ENCODE results near the gene FAM50A. TPM values are rescaled to one million over a fixed set of nuclear protein-coding genes. Genes with fewer than 3 reads are reported as not detected.

The FAM50A gene
- total and polyA plus RNA-seq, 4 donors, result 23.4 to 202 (median 90.4) TPM

DNA sequence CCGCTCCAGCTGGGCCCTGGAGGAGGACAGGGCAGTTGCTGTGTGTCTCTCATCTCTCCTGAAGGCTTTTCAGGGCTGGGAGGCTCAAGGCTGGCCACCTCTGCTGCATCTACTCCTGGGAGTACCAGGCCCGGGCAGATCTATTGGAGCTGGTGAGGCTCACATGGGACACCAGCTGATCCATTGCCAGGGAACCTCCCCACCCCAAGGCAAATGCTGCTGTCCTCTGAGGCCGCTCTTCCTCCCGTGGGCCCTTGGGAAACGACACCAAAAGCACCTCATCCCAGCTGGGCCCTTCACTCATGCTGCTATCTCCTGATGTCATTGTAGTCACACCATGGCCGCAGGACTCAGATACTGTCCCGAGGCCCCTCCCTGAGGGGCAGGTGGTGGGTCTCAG lies 38.8 kb downstream of the FAM50A start:
- no peak overlapping the region for H3K27ac ChIP-seq (ENCODE audit: low read depth in 1 of 2, low read length in 1 of 2)
- WGBS, 2 donors, result 75 to 81% methylated on average over 6 to 7 of the region's 7 CpGs
- no peak overlapping the region for H3K4me3 ChIP-seq
- TF ChIP-seq, protein P1, sequence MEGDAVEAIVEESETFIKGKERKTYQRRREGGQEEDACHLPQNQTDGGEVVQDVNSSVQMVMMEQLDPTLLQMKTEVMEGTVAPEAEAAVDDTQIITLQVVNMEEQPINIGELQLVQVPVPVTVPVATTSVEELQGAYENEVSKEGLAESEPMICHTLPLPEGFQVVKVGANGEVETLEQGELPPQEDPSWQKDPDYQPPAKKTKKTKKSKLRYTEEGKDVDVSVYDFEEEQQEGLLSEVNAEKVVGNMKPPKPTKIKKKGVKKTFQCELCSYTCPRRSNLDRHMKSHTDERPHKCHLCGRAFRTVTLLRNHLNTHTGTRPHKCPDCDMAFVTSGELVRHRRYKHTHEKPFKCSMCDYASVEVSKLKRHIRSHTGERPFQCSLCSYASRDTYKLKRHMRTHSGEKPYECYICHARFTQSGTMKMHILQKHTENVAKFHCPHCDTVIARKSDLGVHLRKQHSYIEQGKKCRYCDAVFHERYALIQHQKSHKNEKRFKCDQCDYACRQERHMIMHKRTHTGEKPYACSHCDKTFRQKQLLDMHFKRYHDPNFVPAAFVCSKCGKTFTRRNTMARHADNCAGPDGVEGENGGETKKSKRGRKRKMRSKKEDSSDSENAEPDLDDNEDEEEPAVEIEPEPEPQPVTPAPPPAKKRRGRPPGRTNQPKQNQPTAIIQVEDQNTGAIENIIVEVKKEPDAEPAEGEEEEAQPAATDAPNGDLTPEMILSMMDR (IDR thresholded peaks at IDR 0.05; ENCODE audit: control extremely low read depth, extremely low read depth), result no peak
- no peaks in the 10 kb centered on the region for H3K27me3 ChIP-seq (ENCODE audit: control insufficient read depth in 3 of 3, insufficient read depth in 3 of 3, low read length in 2 of 3)
- H3K9ac ChIP-seq (ENCODE audit: insufficient read depth in 1 of 2, low read length in 2 of 2), result no peak overlapping the region
- peaks cover 0 to 7% (median under 1%) of the 10 kb centered on the region in 4 donors for H3K36me3 ChIP-seq (ENCODE audit: control insufficient read depth in 4 of 4, insufficient read depth in 4 of 4, low read length in 4 of 4)
- H3K4me1 ChIP-seq (ENCODE audit: control insufficient read depth in 5 of 5, insufficient read depth in 5 of 5, low read length in 5 of 5), result peaks cover 0 to 4% (median 0%) of the 10 kb centered on the region in 5 donors
- ATAC-seq (ENCODE audit: insufficient read depth, low FRiP score) (no peak), DNase-seq (no peak)
- peaks cover 0 to 2% (median 0%) of the 10 kb centered on the region in 4 donors for H3K9me3 ChIP-seq (ENCODE audit: control insufficient read depth in 4 of 4, insufficient read depth in 3 of 4, low read length in 3 of 4)

DNA sequence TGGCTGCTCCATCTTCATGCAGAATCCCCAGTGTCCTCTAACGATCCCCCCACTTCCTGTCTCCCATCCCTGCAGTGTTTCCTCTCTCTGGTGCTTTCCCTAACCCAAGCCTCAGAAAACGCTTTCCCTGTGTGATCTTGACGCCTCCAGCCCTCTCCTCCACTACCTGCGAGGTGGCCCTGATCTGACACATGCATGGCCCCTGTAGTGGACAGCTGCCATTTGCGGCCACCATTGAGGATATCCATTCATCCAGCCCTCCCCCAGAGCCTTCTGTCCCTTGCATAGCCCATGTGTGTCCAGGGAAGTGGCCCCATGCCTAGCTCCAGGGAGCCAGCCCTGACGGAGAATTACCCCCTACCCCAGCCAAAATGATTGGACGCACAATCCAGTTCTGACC lies 39.4 kb downstream of the FAM50A start:
- H3K27ac ChIP-seq (ENCODE audit: low read depth in 1 of 2, low read length in 1 of 2), result no peak overlapping the region
- H3K4me3 ChIP-seq, result no peak overlapping the region
- H3K27me3 ChIP-seq (ENCODE audit: control insufficient read depth in 3 of 3, insufficient read depth in 3 of 3, low read length in 2 of 3), result no peaks in the 10 kb centered on the region
- no peak overlapping the region for H3K9ac ChIP-seq (ENCODE audit: insufficient read depth in 1 of 2, low read length in 2 of 2)
- TF ChIP-seq, protein P1 (IDR thresholded peaks at IDR 0.05; ENCODE audit: control extremely low read depth, extremely low read depth), result no peak
- H3K4me1 ChIP-seq (ENCODE audit: control insufficient read depth in 5 of 5, insufficient read depth in 5 of 5, low read length in 5 of 5), result peaks cover 0 to 4% (median 0%) of the 10 kb centered on the region in 5 donors
- WGBS, 2 donors, result 78 to 87% methylated on average over 7 of the region's 7 CpGs
- H3K36me3 ChIP-seq (ENCODE audit: control insufficient read depth in 4 of 4, insufficient read depth in 4 of 4, low read length in 4 of 4), result peaks cover 0 to 7% (median under 1%) of the 10 kb centered on the region in 4 donors
- no peak for DNase-seq
- H3K9me3 ChIP-seq (ENCODE audit: control insufficient read depth in 4 of 4, insufficient read depth in 3 of 4, low read length in 3 of 4), result peaks cover 0 to 2% (median 0%) of the 10 kb centered on the region in 4 donors
- ATAC-seq (ENCODE audit: insufficient read depth, low FRiP score), result no peak

DNA sequence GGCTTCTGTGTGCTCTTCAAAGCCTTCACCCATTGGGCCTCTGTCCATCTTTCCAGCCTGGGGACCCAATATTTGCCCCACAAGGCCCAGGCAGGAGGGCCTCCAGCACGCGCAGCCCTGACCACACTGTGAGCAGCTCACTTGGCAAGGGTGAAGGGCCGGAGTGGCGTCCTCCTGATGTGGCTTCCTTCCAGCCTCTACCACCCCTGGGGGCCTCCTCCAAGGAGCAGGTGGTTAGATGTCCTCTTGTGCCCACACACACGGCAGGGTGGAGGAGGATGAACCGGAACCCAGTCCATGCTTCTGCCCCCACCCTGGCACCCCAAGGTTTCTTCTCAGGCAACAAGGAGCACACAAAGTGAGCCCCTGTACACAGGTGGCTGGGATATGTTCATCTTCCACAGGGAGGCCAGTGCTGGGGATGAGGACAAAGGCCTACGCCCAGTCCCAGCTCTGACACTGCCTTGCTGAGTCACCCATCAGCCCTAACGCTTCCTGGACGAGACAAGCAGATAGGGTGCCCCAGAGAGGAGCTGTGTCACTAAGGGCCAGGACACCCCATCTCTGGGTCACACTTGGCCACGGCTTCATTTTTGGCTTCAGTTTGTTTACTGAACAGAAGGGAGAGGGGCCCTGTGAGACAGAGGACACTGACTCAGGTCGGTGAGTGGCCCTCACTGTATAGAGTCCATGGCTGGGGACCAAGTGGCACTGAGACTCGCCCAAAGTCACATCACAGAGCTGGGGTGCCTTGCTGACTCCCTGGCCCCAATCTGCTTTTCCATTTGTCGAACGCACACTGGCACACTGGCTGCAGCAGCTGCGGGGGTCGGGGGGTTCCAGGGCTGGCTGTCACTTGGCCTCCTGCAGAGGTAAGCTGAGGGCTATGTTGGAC lies 40.6 kb downstream of the FAM50A start:
- WGBS, 2 donors, result 84 to 94% methylated on average over 11 to 16 of the region's 16 CpGs
- Histone ChIP-seq H3K27ac (ENCODE audit: low read depth in 1 of 2, low read length in 1 of 2) (peak overlapping the region in 1 of 2 donors; percentile 35), H3K9ac (ENCODE audit: insufficient read depth in 1 of 2, low read length in 2 of 2) (no peak overlapping the region), H3K36me3 (ENCODE audit: control insufficient read depth in 4 of 4, insufficient read depth in 4 of 4, low read length in 4 of 4) (peaks cover 0 to 7% (median under 1%) of the 10 kb centered on the region in 4 donors), H3K4me1 (ENCODE audit: control insufficient read depth in 5 of 5, insufficient read depth in 5 of 5, low read length in 5 of 5) (peaks cover 0 to 9% (median 0%) of the 10 kb centered on the region in 5 donors), H3K27me3 (ENCODE audit: control insufficient read depth in 3 of 3, insufficient read depth in 3 of 3, low read length in 2 of 3) (no peaks in the 10 kb centered on the region), H3K4me3 (no peak overlapping the region), H3K9me3 (ENCODE audit: control insufficient read depth in 4 of 4, insufficient read depth in 3 of 4, low read length in 3 of 4) (peaks cover 0 to 2% (median 0%) of the 10 kb centered on the region in 4 donors)
- no peak for DNase-seq
- TF ChIP-seq, protein P1 (IDR thresholded peaks at IDR 0.05; ENCODE audit: control extremely low read depth, extremely low read depth), result no peak
- no peak for ATAC-seq (ENCODE audit: insufficient read depth, low FRiP score)

All from lung (tissue), 12 donors.